ENCODE data around the gene MARCHF3. TPM values are rescaled to one million over a fixed set of nuclear protein-coding genes. Genes with fewer than 3 reads are reported as not detected.
"Not testable (repeated sequence)": the region's sequence is repeated elsewhere in the genome, so short reads cannot be mapped to it uniquely, and the experiment has no call there.

The MARCHF3 gene
- total RNA-seq, 1 experiment from 2014 or later: 1.1 TPM

GRCh38 chr5:126855266-126855665 lies 175.1 kb downstream of the MARCHF3 start:
- Histone ChIP-seq H3K9me3 (ENCODE audit: low read depth, low read length, poor library complexity, severe bottlenecking) (no peaks in the 10 kb centered on the region), H3K27ac (ENCODE audit: low read depth, low read length, poor library complexity, severe bottlenecking) (no peak overlapping the region), H3K4me3 (ENCODE audit: low read depth, low read length, poor library complexity, severe bottlenecking) (no peak overlapping the region), H3K27me3 (replicated peaks; ENCODE audit: insufficient read depth, low read depth, low read length, poor library complexity) (no peaks in the 10 kb centered on the region), H3K4me1 (ENCODE audit: insufficient read depth, low read length, poor library complexity, severe bottlenecking) (peaks cover 11% of the 10 kb centered on the region), H3K36me3 (ENCODE audit: insufficient read depth, low read length, poor library complexity, severe bottlenecking) (no peaks in the 10 kb centered on the region)
- ChIA-PET CTCF (no interaction called here), POLR2A (ENCODE audit: low non-redundant PET) (interaction anchor here (1.0 kb wide), 1 partner anchor 502 kb away, joined by 4 read pairs; no protein-coding TSS in a partner anchor)
- DNase-seq (ENCODE audit: low spot score): no peak
- no TSS peak for BruUV-seq (replicated peaks)
- intact Hi-C loops (cut with micrococcal nuclease; ENCODE audit: unreplicated experiment): no loop called here
- no peak for TF ChIP-seq EZH2 (IDR thresholded peaks at IDR 0.05; ENCODE audit: borderline replicate concordance, low read depth, low read length, poor library complexity, severe bottlenecking)
- TF ChIP-seq, protein P1, sequence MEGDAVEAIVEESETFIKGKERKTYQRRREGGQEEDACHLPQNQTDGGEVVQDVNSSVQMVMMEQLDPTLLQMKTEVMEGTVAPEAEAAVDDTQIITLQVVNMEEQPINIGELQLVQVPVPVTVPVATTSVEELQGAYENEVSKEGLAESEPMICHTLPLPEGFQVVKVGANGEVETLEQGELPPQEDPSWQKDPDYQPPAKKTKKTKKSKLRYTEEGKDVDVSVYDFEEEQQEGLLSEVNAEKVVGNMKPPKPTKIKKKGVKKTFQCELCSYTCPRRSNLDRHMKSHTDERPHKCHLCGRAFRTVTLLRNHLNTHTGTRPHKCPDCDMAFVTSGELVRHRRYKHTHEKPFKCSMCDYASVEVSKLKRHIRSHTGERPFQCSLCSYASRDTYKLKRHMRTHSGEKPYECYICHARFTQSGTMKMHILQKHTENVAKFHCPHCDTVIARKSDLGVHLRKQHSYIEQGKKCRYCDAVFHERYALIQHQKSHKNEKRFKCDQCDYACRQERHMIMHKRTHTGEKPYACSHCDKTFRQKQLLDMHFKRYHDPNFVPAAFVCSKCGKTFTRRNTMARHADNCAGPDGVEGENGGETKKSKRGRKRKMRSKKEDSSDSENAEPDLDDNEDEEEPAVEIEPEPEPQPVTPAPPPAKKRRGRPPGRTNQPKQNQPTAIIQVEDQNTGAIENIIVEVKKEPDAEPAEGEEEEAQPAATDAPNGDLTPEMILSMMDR (conservative IDR thresholded peaks at IDR 0.05; ENCODE audit: low read depth, low read length): no peak

DNA sequence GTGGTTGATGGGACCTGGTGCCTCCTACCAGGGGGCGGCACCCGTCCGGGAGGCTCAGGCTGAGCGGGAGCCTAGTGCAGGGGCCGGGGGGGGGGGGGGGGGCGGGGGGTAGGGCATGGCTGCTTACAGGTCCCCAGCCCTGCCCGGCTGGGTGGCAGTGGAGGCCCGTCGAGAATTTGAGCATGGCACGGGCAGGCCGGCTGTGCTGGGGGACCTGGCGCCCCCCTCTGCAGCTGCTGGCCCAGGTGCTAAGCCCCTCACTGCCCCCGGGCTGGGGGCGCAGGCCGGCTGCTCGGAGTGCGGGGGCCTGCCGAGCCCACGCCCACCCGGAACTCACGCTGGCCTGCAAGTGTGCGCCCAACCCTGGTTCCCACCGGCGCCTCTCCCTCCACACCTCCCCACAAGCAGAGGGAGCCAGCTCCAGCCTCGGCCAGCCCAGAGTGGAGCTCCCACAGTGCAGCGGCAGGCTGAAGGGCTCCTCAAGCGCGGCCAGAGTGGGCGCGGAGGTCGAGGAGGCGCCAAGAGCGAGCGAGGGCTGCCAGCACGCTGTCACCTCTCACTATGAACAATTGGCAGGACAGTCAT lies 175.7 kb downstream of the MARCHF3 start:
- Histone ChIP-seq H3K4me1 (ENCODE audit: insufficient read depth, low read length, poor library complexity, severe bottlenecking) (peaks cover 11% of the 10 kb centered on the region), H3K27me3 (replicated peaks; ENCODE audit: insufficient read depth, low read depth, low read length, poor library complexity) (no peaks in the 10 kb centered on the region), H3K9me3 (ENCODE audit: low read depth, low read length, poor library complexity, severe bottlenecking) (no peaks in the 10 kb centered on the region), H3K27ac (ENCODE audit: low read depth, low read length, poor library complexity, severe bottlenecking) (no peak overlapping the region), H3K36me3 (ENCODE audit: insufficient read depth, low read length, poor library complexity, severe bottlenecking) (no peaks in the 10 kb centered on the region), H3K4me3 (ENCODE audit: low read depth, low read length, poor library complexity, severe bottlenecking) (no peak overlapping the region)
- intact Hi-C loops (cut with micrococcal nuclease; ENCODE audit: unreplicated experiment): no loop called here
- TF ChIP-seq, protein P1 (conservative IDR thresholded peaks at IDR 0.05; ENCODE audit: low read depth, low read length): no peak
- no peak for TF ChIP-seq EZH2 (IDR thresholded peaks at IDR 0.05; ENCODE audit: borderline replicate concordance, low read depth, low read length, poor library complexity, severe bottlenecking)
- ChIA-PET POLR2A (ENCODE audit: low non-redundant PET) (interaction anchor here (1.0 kb wide), 1 partner anchor 502 kb away, joined by 4 read pairs; no protein-coding TSS in a partner anchor), CTCF (no interaction called here)
- no TSS peak for BruUV-seq (replicated peaks)
- no peak for DNase-seq (ENCODE audit: low spot score)

GRCh38 chr5:126853541-126854307 lies 176.6 kb downstream of the MARCHF3 start:
- POLR2A ChIA-PET (ENCODE audit: low non-redundant PET); CTCF ChIA-PET; BruUV-seq (replicated peaks); H3K27me3 ChIP-seq (replicated peaks; ENCODE audit: insufficient read depth, low read depth, low read length, poor library complexity); intact Hi-C loops (cut with micrococcal nuclease; ENCODE audit: unreplicated experiment); H3K9me3 ChIP-seq (ENCODE audit: low read depth, low read length, poor library complexity, severe bottlenecking); H3K36me3 ChIP-seq (ENCODE audit: insufficient read depth, low read length, poor library complexity, severe bottlenecking); H3K4me3 ChIP-seq (ENCODE audit: low read depth, low read length, poor library complexity, severe bottlenecking); DNase-seq (ENCODE audit: low spot score); H3K27ac ChIP-seq (ENCODE audit: low read depth, low read length, poor library complexity, severe bottlenecking): not testable (repeated sequence)
- H3K4me1 ChIP-seq (ENCODE audit: insufficient read depth, low read length, poor library complexity, severe bottlenecking): peaks cover 11% of the 10 kb centered on the region

Measured in A673 (cell line).